GM19238 (cell line): ENCODE results near the gene DDN.

ENCODE experiments used
- DNase-seq: peaks from one replicate; pipeline ENCODE4 v3.0.0; 2011; ENCODE audit warnings: low spot score; ENCODE audit not compliant: insufficient read length

The DDN gene

GRCh38 chr12:48999371-49000131, at the start of gene DDN:
TSS of gene DDN (minus strand) at chr12:48999375. CDS start at chr12:48999287, 88 bp downstream.
- peak; percentile 73 for DNase-seq

DNA sequence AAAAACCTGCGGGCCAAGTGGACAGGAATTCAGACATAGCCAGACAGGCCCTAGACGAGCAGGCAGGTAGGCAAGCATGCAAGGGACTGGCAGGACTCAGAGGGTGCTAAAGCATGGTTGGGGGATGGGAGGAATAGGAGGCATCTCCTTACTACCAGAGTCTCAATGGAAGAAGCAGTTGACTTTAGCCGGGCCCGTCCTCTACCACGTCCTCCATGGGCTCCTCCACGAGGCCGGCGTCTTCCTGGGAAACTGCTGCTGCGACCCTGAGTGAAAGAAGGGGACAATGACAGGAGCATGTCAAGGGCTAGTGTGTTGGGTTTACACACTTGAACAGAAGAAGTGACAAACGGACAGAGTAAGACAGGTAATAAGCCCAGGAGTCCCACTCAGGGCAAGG, 49.8 kb upstream of the DDN start:
- DNase-seq, result no peak

DNA sequence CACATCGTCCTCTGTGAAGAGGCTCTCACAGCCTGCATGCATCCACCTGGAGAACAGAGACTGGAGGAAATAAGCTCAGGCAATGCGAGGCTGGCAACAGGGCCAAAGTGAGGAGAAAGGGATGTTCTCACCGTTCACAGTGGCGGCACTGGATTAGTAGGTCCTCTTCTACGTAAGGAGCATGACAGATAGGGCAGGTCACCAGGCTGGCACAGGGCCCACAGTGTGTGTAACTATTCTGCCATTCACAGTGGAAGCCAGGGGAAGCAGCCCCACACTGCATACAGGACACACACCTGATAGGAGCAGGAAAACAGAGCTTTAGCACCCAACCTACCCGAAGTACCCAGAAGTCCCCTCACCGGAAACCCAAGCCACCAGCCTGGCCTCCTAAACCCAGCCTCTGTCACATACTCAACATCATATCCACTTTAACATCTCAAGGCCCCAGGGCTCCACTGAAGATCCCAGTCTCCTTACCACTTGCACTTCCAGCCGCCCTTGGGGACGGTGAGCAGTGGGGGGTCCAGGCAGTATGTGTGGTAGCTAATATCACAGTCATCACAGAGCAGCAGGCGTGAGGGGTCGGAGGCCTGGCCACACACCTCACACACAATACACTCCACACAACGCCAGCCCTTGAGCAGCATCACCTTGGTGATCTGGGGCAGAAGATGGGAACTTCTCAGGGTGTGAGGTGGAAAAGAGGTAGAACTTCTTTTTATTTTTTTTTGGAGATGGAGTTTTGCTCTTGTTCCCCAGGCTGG, 47.1 kb upstream of the DDN start:
- no peak for DNase-seq

GRCh38 chr12:49044660-49045059, 45.5 kb upstream of the DDN start:
- DNase-seq, result no peak

- DNase-seq, result peak; percentile 73
Measured at GRCh38 chr12:49043856-49044258, 44.7 kb upstream of the DDN start.

GRCh38 chr12:49043241-49043640, 44.1 kb upstream of the DDN start:
- no peak for DNase-seq

GRCh38 chr12:49041881-49042484, 42.8 kb upstream of the DDN start:
- no peak for DNase-seq

- no peak for DNase-seq
Measured at GRCh38 chr12:49041036-49041880, 42.1 kb upstream of the DDN start.

DNA sequence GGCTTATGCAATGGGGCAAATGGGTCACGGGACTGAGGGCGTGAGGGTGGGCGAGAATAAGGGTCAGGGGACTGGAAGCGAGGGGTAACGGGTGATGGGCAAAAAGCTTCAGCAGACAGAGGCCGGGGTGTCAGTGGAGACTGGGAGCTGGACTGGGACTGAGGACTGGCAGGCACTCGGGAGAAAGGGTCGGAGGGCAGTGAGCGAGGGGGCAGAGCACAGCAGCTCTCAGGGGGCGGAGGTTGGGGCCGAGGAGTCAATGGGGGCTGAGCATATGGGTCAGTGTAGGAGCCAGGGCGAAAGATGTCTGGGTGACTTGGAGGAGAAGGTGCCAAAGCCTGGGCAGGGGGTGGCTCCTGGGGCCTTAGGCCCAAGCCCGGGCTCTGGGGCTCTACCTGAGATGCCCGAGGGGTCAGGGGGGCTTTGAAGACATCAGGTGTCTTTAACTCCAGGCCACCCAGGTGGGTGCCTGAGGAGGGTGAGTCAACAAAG, 41.2 kb upstream of the DDN start:
- DNase-seq, result no peak

DNA sequence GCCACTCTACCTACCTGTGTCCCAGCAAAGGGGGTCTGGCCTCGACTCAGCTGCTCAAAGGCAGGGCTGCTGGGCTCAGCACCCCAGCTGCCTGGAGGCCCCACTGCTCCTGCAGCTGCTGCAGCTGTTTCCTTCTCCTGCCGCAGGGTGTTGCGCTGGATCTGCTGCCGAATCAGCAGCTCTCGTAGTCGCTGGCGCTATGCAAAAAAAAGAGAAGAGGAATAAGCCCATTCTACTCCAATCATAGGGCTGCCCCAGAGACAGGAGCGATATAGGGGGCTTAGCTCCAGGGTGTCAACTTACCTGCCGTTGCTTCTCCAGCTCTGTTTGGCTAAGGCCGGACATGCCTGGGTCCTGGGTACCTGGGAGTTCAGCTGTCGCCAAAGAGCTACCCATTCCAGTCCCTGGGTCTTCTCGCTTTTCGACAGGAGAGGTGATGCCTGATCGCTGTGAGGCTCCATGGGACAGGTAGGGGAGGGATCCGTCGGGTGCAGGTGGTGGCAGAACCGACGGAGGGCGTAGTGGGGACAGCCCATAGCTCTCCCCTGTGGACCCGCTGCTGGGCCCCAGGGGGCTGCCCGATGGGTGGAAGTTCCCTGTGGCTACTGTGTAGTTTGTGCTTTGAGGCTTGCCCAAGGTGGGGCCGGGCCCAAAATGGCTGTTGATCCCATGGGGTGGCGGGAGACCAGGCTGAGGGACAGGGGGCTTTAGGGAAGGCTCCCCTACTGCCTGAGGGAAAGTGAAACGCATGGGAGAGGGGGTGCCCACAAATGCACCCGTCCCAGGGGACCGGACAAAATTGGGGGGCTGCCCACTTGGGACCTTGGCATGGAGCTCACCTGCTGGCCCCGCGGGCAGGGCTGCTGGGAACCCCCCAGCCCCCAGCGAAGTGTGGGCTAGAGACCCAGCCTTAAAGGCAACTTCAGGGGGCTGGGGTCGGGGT, 40.5 kb upstream of the DDN start:
- no peak for DNase-seq

DNA sequence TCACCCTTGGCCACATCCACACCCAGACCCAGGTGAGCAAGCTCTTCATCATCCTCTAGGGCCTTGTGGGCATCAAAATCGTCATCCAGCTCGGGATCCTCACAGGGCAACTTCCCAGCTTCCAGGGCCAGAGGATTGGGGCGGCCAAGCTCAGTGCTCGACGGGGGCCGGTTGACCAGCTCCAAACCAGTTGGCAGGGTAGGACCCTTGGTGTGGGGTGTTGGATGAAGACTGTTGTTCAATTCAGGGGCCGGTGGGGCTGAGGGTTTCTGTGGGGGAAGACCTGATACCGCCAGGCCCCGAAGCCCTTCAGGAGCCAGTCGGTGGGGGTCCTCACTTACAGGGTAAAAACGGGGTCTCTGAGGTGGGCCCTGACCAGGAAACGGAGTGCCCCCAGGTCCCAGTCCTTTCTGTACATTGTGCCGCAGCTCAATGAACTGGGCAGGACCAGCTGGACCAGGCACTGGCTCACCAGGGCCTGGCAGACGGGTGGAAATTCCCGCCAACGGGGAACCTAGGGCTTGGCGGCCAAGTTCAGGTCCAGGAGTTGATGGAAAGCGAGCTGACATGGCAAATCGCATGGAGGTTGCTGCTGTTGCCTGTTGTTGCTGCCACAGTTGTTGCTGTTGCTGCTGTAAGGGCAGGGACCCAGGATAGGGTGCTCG, 39.2 kb upstream of the DDN start:
- DNase-seq, result no peak

DNA sequence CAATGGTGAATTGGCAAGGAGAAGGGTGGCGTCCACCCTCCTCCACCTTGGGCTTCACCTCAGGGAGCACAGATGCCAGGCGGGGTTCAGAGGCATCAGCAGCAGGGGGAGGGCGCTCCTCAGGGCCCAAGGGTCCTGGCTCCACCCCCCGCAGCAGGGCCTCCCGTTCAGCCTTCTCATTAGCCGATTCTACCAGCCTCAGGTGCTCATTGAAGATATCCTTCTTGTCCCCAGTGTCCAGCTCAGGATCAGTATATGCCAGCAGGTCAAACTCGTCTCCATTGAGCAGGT, 38.7 kb upstream of the DDN start:
- no peak for DNase-seq

DNA sequence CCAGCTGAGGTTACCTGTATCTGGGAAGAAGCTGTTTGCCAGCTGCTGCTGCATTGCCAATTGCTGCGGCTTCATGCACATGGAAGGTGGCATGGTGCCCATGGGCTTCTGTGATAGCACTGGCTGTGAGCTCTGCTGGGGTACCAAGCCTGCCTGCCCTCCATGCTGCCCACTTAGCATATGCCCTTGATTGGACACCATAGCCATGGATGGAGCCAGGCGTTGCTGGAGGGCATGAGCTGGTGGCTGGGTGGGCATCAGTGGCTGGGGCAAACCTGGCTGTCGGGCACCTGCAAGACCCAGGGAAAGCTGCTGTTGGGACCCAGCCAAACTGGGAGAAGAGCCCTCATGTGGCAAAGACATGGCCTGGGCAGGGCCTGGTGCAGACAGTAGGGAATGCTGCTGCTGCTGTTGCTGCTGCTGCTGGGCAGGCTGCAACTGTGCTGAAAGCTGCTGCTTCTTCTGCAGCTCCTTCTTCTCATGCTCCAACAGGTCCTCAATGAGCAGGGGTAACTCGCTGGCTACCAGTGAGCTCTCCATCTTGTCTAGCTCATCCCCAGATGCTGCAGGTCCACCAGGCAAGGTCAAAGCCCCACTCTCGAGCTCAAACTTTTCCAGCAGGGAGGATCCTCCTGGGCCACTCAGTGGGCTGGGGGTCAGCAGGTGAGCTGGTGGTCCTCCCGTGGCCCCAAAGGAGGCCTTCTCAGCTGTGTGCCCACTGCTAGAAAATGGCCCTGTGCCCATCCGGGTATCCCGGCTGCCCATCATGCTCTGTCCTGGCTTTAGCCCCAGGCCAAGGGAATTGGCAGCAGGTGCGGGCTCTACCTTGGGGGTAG, 38.2 kb upstream of the DDN start:
- no peak for DNase-seq

GRCh38 chr12:49036029-49036428, 36.9 kb upstream of the DDN start:
- DNase-seq, result no peak

GRCh38 chr12:49034286-49034622, 35.1 kb upstream of the DDN start:
- DNase-seq, result no peak

DNA sequence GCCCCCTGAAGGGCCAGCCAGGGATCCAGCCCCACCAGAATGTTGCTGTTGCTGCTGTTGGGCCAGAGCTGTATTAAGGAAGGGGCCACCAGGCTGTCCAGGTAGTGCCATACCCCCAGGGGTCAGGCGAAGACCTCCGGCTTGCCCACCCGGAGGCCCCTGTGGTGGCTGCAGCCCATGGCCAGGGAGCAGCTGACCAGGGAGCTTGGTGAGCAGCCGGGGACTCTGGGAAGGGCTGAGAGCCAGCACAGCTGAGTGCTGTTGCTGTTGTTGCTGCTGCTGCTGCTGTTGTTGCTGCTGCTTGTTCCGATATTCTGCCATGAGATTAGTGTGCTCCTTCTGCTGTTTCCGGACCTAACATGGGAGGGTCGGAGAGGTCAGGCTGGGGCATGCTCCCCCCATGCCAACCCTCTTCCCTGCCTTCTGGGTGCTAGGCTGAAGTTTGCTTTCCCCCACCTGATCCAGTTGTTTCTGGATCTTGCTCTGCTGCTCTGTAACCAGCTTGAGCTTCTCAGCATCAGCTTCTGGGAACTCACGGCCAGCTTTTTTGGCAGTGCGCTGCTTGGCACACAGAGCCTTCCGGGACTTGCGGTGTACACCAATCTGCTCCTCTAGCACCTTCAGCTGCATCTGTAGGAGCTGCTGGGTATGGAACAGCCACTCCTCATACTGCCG, 34.6 kb upstream of the DDN start:
- DNase-seq, result no peak

GRCh38 chr12:49032679-49033447, 33.7 kb upstream of the DDN start:
- no peak for DNase-seq

DNA sequence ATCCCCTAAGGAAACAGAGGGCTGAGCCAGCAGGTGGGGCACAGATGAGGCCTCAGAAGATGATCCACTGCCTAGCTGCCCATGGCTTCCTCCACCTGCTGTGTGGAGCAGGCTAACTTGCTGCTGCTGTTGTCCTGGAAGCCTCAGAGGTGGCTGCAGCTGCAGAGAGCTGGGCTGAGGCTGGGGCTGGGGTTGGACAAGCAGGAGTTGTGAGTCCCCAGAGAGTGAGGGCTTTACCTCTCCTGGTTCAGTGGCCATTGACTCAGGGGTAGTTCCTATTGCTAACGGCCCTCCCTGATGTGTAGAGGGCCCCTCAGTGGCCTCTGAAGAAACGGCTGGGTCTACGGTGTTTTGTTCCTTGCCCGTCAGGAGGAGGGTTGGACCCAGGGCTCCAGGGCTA, 33.1 kb upstream of the DDN start:
- no peak for DNase-seq
